Cardiac muscle cell (in vitro differentiated cells and primary cell): ENCODE data around the gene RASGEF1C. TPM values are rescaled to one million over a fixed set of nuclear protein-coding genes. Genes with fewer than 3 reads are reported as not detected.

Experiments
- DNase-seq, 2 donors: peaks; one replicate each; pipeline versions ENCODE4 v3.0.0 to v3.0.0-alpha.2; 2010 to 2017; ENCODE audit warnings: low read depth in 1 of 2, low spot score in 1 of 2
- H3K27ac ChIP-seq: fragments of 200-600 bp; sonication (generic); 2 replicates; pipeline ENCODE4 v1.5.1; 2016
- H3K27me3 ChIP-seq: fragments of 200-600 bp; sonication (generic); 2 replicates; pipeline ENCODE4 v1.6.0; 2016; ENCODE audit warnings: control low read depth
- H3K36me3 ChIP-seq: fragments of 200-600 bp; sonication (generic); 2 replicates; pipeline ENCODE4 v1.5.1; 2016; ENCODE audit warnings: control low read depth
- H3K4me1 ChIP-seq: fragments of 200-600 bp; sonication (generic); 2 replicates; pipeline ENCODE4 v1.8.1; 2017; ENCODE audit warnings: low read depth, mild to moderate bottlenecking, mixed run types
- H3K4me3 ChIP-seq: fragments of 200-600 bp; sonication (generic); 2 replicates; pipeline ENCODE4 v1.5.1; 2016; ENCODE audit warnings: mild to moderate bottlenecking
- H3K9me3 ChIP-seq: fragments of 200-600 bp; sonication (generic); 2 replicates; pipeline ENCODE4 v1.5.1; 2017; ENCODE audit warnings: low read depth, mild to moderate bottlenecking, control low read depth
- polyA plus RNA-seq: library from polyadenylated mRNA; unstranded; fragments of >200 nt; fragmentation: Nextera tagmentation; extraction: Ambion mirVana; gene quantifications from 2 replicates; pipeline ENCODE4 v1.2.1, GENCODE V29; 2016
- total RNA-seq: library from RNA; depleted of rRNA; stranded (reverse); fragments of >200 nt; gene quantifications from 2 replicates; pipeline ENCODE4 v1.2.3, GENCODE V29; 2016
- TF ChIP-seq, protein P1 (sequence below): IDR thresholded peaks from 2 replicates; pipeline ENCODE4 v1.5.1; 2012; ENCODE audit warnings: low read depth, mild to moderate bottlenecking, low read length

RASGEF1C gene
- total and polyA plus RNA-seq, 2 experiments from 2014 or later, result 1.5 to 2.5 TPM

- H3K27ac ChIP-seq, result no peak overlapping the region
- H3K27me3 ChIP-seq, result no peaks in the 10 kb centered on the region
- no peaks in the 10 kb centered on the region for H3K36me3 ChIP-seq
- no peak for DNase-seq
- no peak overlapping the region for H3K4me3 ChIP-seq
- no peaks in the 10 kb centered on the region for H3K9me3 ChIP-seq
- no peaks in the 10 kb centered on the region for H3K4me1 ChIP-seq
- TF ChIP-seq, protein P1, sequence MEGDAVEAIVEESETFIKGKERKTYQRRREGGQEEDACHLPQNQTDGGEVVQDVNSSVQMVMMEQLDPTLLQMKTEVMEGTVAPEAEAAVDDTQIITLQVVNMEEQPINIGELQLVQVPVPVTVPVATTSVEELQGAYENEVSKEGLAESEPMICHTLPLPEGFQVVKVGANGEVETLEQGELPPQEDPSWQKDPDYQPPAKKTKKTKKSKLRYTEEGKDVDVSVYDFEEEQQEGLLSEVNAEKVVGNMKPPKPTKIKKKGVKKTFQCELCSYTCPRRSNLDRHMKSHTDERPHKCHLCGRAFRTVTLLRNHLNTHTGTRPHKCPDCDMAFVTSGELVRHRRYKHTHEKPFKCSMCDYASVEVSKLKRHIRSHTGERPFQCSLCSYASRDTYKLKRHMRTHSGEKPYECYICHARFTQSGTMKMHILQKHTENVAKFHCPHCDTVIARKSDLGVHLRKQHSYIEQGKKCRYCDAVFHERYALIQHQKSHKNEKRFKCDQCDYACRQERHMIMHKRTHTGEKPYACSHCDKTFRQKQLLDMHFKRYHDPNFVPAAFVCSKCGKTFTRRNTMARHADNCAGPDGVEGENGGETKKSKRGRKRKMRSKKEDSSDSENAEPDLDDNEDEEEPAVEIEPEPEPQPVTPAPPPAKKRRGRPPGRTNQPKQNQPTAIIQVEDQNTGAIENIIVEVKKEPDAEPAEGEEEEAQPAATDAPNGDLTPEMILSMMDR, result no peak
These were observed 6.1 kb upstream of the RASGEF1C start for GRCh38 chr5:180214870-180215770.

DNA sequence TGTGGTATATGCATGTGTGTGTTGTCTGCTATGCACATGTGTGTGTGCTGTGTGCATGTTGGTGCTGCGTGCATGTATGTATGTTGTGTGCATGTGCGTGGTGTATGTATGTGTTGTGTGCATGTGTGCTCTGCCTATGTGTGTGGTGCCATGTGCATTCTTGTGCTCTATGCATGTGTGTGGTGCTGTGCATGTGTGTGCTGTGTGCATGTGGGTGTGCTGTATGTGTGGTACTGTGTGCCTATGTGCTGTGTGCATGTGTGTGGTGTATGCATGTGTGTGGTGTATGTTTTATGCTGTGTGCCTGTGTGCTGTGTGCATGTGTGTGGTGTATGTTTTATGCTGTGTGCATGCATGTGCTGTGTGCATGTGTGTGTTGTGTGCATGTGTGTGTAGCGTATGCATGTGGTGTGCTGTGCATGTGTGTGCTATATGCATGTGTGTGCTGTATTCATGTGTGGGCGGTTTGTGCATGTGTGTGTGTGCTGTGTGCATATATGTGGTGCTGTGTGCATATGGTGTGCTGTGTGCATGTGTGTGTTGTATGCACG, 4.7 kb upstream of the RASGEF1C start:
- Histone ChIP-seq H3K4me3 (no peak overlapping the region), H3K36me3 (no peaks in the 10 kb centered on the region), H3K4me1 (no peaks in the 10 kb centered on the region), H3K27me3 (no peaks in the 10 kb centered on the region), H3K27ac (no peak overlapping the region), H3K9me3 (no peaks in the 10 kb centered on the region)
- DNase-seq, result no peak
- TF ChIP-seq, protein P1, result no peak

GRCh38 chr5:180213256-180213600, 4.2 kb upstream of the RASGEF1C start:
- Histone ChIP-seq H3K4me1 (no peaks in the 10 kb centered on the region), H3K27ac (no peak overlapping the region), H3K36me3 (no peaks in the 10 kb centered on the region), H3K4me3 (no peak overlapping the region), H3K27me3 (peaks cover 3% of the 10 kb centered on the region), H3K9me3 (no peaks in the 10 kb centered on the region)
- DNase-seq, result no peak
- TF ChIP-seq, protein P1, result no peak

- H3K4me3 ChIP-seq, result no peak overlapping the region
- peak in 1 of 2 donors; percentile 27 for DNase-seq
- H3K9me3 ChIP-seq, result no peaks in the 10 kb centered on the region
- no peak overlapping the region for H3K27ac ChIP-seq
- peaks cover 9% of the 10 kb centered on the region for H3K27me3 ChIP-seq
- TF ChIP-seq, protein P1, result no peak
- H3K4me1 ChIP-seq, result no peaks in the 10 kb centered on the region
- no peaks in the 10 kb centered on the region for H3K36me3 ChIP-seq
These were observed 3.6 kb upstream of the RASGEF1C start for GRCh38 chr5:180212363-180213255.

- Histone ChIP-seq H3K4me3 (no peak overlapping the region), H3K36me3 (no peaks in the 10 kb centered on the region), H3K27me3 (peaks cover 18% of the 10 kb centered on the region), H3K27ac (no peak overlapping the region), H3K9me3 (no peaks in the 10 kb centered on the region), H3K4me1 (no peaks in the 10 kb centered on the region)
- no peak for DNase-seq
- TF ChIP-seq, protein P1, result no peak
These were observed 2.7 kb upstream of the RASGEF1C start for GRCh38 chr5:180211761-180212035.
